ENCODE results near the gene OR6M1.

The OR6M1 gene

GRCh38 chr11:123775715-123776549 lies 30.2 kb downstream of the OR6M1 start:
- DNase-seq (ENCODE audit: low read depth in 4 of 4, low spot score in 1 of 4) = no peak

GRCh38 chr11:123775289-123775688 lies 30.9 kb downstream of the OR6M1 start:
- no peak for DNase-seq (ENCODE audit: low read depth in 4 of 4, low spot score in 1 of 4)

GRCh38 chr11:123773959-123774358 lies 32.2 kb downstream of the OR6M1 start:
- DNase-seq (ENCODE audit: low read depth in 4 of 4, low spot score in 1 of 4) = no peak

GRCh38 chr11:123773026-123773425 lies 33.1 kb downstream of the OR6M1 start:
- DNase-seq (ENCODE audit: low read depth in 4 of 4, low spot score in 1 of 4) = no peak

GRCh38 chr11:123771664-123772063 lies 34.5 kb downstream of the OR6M1 start:
- no peak for DNase-seq (ENCODE audit: low read depth in 4 of 4, low spot score in 1 of 4)

- no peak for DNase-seq (ENCODE audit: low read depth in 4 of 4, low spot score in 1 of 4)
These were observed 35.4 kb downstream of the OR6M1 start for GRCh38 chr11:123770712-123771111.

- DNase-seq (ENCODE audit: low read depth in 4 of 4, low spot score in 1 of 4) = no peak
These were observed 40.5 kb downstream of the OR6M1 start for GRCh38 chr11:123765601-123766000.

GRCh38 chr11:123762422-123762821 lies 43.7 kb downstream of the OR6M1 start:
- DNase-seq (ENCODE audit: low read depth in 4 of 4, low spot score in 1 of 4) = no peak

GRCh38 chr11:123760894-123761293 lies 45.3 kb downstream of the OR6M1 start:
- DNase-seq (ENCODE audit: low read depth in 4 of 4, low spot score in 1 of 4) = no peak

GRCh38 chr11:123757976-123758375 lies 48.2 kb downstream of the OR6M1 start:
- DNase-seq (ENCODE audit: low read depth in 4 of 4, low spot score in 1 of 4) = no peak

- DNase-seq (ENCODE audit: low read depth in 4 of 4, low spot score in 1 of 4) = no peak
These were observed 50.3 kb downstream of the OR6M1 start for GRCh38 chr11:123755813-123756212.

Data from stimulated activated CD4-positive, alpha-beta T cell treated with anti-CD3 and anti-CD28 coated beads, Interleukin-1b, Interleukin-23, amount 100 ng/mL, for 24 hours (primary cell).